ENCODE measurements around the gene ZNF649. TPM values are rescaled to one million over a fixed set of nuclear protein-coding genes. Genes with fewer than 3 reads are reported as not detected.
"Not testable (repeated sequence)": the region's sequence is repeated elsewhere in the genome, so short reads cannot be mapped to it uniquely, and the experiment has no call there.

ZNF649 gene
- total RNA-seq, 1 donor, result 5.4 TPM

GRCh38 chr19:51916167-51916566 lies 11.3 kb upstream of the ZNF649 start:
- H3K27me3 ChIP-seq (ENCODE audit: insufficient read depth, low read length), result no peaks in the 10 kb centered on the region
- DNase-seq (ENCODE audit: insufficient read length, low spot score, missing footprints), result no peak
- H3K4me3 ChIP-seq (ENCODE audit: insufficient read depth, low read length), result no peak overlapping the region
- H3K9me3 ChIP-seq (ENCODE audit: low read depth, low read length), result peaks cover 20% of the 10 kb centered on the region
- H3K79me2 ChIP-seq (ENCODE audit: insufficient read depth, low read length), result no peaks in the 10 kb centered on the region
- no peak overlapping the region for H2AFZ ChIP-seq (ENCODE audit: low read length)
- no peaks in the 10 kb centered on the region for H3K36me3 ChIP-seq (ENCODE audit: insufficient read depth, low read length)
- no peak overlapping the region for H3K4me2 ChIP-seq (ENCODE audit: insufficient read depth, low read length)
- H4K20me1 ChIP-seq (ENCODE audit: insufficient read depth, low read length), result no peaks in the 10 kb centered on the region
- no peak for TF ChIP-seq CTCF (IDR thresholded peaks at IDR 0.05; ENCODE audit: extremely low read depth, low read depth, low read length)
- H3K27ac ChIP-seq (ENCODE audit: low read depth, low read length), result no peak overlapping the region
- H3K4me1 ChIP-seq (ENCODE audit: insufficient read depth, low read length), result no peaks in the 10 kb centered on the region

- Histone ChIP-seq H3K9me3 (ENCODE audit: low read depth, low read length) (peaks cover 19% of the 10 kb centered on the region), H3K79me2 (ENCODE audit: insufficient read depth, low read length) (no peaks in the 10 kb centered on the region), H3K4me3 (ENCODE audit: insufficient read depth, low read length) (no peak overlapping the region), H3K27me3 (ENCODE audit: insufficient read depth, low read length) (no peaks in the 10 kb centered on the region), H4K20me1 (ENCODE audit: insufficient read depth, low read length) (no peaks in the 10 kb centered on the region), H3K36me3 (ENCODE audit: insufficient read depth, low read length) (no peaks in the 10 kb centered on the region), H3K27ac (ENCODE audit: low read depth, low read length) (no peak overlapping the region), H3K4me1 (ENCODE audit: insufficient read depth, low read length) (no peaks in the 10 kb centered on the region), H2AFZ (ENCODE audit: low read length) (no peak overlapping the region), H3K4me2 (ENCODE audit: insufficient read depth, low read length) (no peak overlapping the region)
- no peak for DNase-seq (ENCODE audit: insufficient read length, low spot score, missing footprints)
- TF ChIP-seq CTCF (IDR thresholded peaks at IDR 0.05; ENCODE audit: extremely low read depth, low read depth, low read length), result no peak
Observed at GRCh38 chr19:51915324-51915867, 10.6 kb upstream of the ZNF649 start.

- H3K27me3 ChIP-seq (ENCODE audit: insufficient read depth, low read length); H3K4me3 ChIP-seq (ENCODE audit: insufficient read depth, low read length); H3K4me1 ChIP-seq (ENCODE audit: insufficient read depth, low read length); H3K4me2 ChIP-seq (ENCODE audit: insufficient read depth, low read length); H3K36me3 ChIP-seq (ENCODE audit: insufficient read depth, low read length); H4K20me1 ChIP-seq (ENCODE audit: insufficient read depth, low read length); H3K9me3 ChIP-seq (ENCODE audit: low read depth, low read length); DNase-seq (ENCODE audit: insufficient read length, low spot score, missing footprints); H3K27ac ChIP-seq (ENCODE audit: low read depth, low read length); H2AFZ ChIP-seq (ENCODE audit: low read length): not testable (repeated sequence)
- peaks cover 12% of the 10 kb centered on the region for H3K79me2 ChIP-seq (ENCODE audit: insufficient read depth, low read length)
Observed at GRCh38 chr19:51907981-51908380, 3.2 kb upstream of the ZNF649 start.

- H4K20me1 ChIP-seq (ENCODE audit: insufficient read depth, low read length), result not testable (repeated sequence)
Observed at GRCh38 chr19:51906108-51906507, 1.3 kb upstream of the ZNF649 start.

GRCh38 chr19:51905639-51906038 lies 822 bp upstream of the ZNF649 start:
- peaks cover 33% of the 10 kb centered on the region for H3K79me2 ChIP-seq (ENCODE audit: insufficient read depth, low read length)
- H3K9me3 ChIP-seq (ENCODE audit: low read depth, low read length); H3K27ac ChIP-seq (ENCODE audit: low read depth, low read length); H3K4me1 ChIP-seq (ENCODE audit: insufficient read depth, low read length); H3K36me3 ChIP-seq (ENCODE audit: insufficient read depth, low read length); DNase-seq (ENCODE audit: insufficient read length, low spot score, missing footprints); H3K27me3 ChIP-seq (ENCODE audit: insufficient read depth, low read length); H3K4me2 ChIP-seq (ENCODE audit: insufficient read depth, low read length); H3K4me3 ChIP-seq (ENCODE audit: insufficient read depth, low read length); H4K20me1 ChIP-seq (ENCODE audit: insufficient read depth, low read length): not testable (repeated sequence)
- peak overlapping the region; percentile 92 for H2AFZ ChIP-seq (ENCODE audit: low read length)

More at GRCh38 chr19:51906108-51906507, 1.3 kb upstream of the ZNF649 start:
- not testable (repeated sequence) for H3K4me2 ChIP-seq (ENCODE audit: insufficient read depth, low read length); DNase-seq (ENCODE audit: insufficient read length, low spot score, missing footprints); H3K27me3 ChIP-seq (ENCODE audit: insufficient read depth, low read length); H3K4me1 ChIP-seq (ENCODE audit: insufficient read depth, low read length); H3K36me3 ChIP-seq (ENCODE audit: insufficient read depth, low read length); H3K4me3 ChIP-seq (ENCODE audit: insufficient read depth, low read length); H3K9me3 ChIP-seq (ENCODE audit: low read depth, low read length); H3K27ac ChIP-seq (ENCODE audit: low read depth, low read length)
- H3K79me2 ChIP-seq (ENCODE audit: insufficient read depth, low read length), result peaks cover 28% of the 10 kb centered on the region
- H2AFZ ChIP-seq (ENCODE audit: low read length), result peak overlapping the region; percentile 29
